Duodenal mucosa (tissue), 2 donors: Measurements from ENCODE around the gene HIVEP1.
A peak's percentile ranks its signal among the peaks of the same experiment; 100 is the strongest.

Source experiments
- H3K27ac ChIP-seq: one replicate; pipeline ENCODE4 v1.7.0; 2013; ENCODE audit warnings: low read depth, low read length
- H3K27me3 ChIP-seq, 2 donors: one replicate each; pipeline ENCODE4 v1.7.0; 2013; ENCODE audit warnings: low read length in 2 of 2, control low read depth in 1 of 2; ENCODE audit not compliant: insufficient read depth in 2 of 2, control insufficient read depth in 1 of 2
- H3K36me3 ChIP-seq, 2 donors: one replicate each; pipeline ENCODE4 v1.7.0; 2013; ENCODE audit warnings: low read length in 2 of 2, control low read depth in 1 of 2; ENCODE audit not compliant: insufficient read depth in 2 of 2, control insufficient read depth in 1 of 2
- H3K4me1 ChIP-seq, 2 donors: one replicate each; pipeline ENCODE4 v1.7.0; 2013; ENCODE audit warnings: low read length in 2 of 2, control low read depth in 1 of 2; ENCODE audit not compliant: insufficient read depth in 2 of 2, control insufficient read depth in 1 of 2
- H3K4me3 ChIP-seq, 2 donors: one replicate each; pipeline ENCODE4 v1.7.0; 2013; ENCODE audit warnings: low read length in 2 of 2, low read depth in 1 of 2
- H3K9ac ChIP-seq, 2 donors: one replicate each; pipeline ENCODE4 v1.7.0; 2013; ENCODE audit warnings: low read length in 2 of 2, low read depth in 1 of 2
- H3K9me3 ChIP-seq, 2 donors: one replicate each; pipeline ENCODE4 v1.7.0; 2013; ENCODE audit warnings: low read length in 2 of 2, control low read depth in 1 of 2; ENCODE audit not compliant: control insufficient read depth in 1 of 2

HIVEP1 gene

DNA sequence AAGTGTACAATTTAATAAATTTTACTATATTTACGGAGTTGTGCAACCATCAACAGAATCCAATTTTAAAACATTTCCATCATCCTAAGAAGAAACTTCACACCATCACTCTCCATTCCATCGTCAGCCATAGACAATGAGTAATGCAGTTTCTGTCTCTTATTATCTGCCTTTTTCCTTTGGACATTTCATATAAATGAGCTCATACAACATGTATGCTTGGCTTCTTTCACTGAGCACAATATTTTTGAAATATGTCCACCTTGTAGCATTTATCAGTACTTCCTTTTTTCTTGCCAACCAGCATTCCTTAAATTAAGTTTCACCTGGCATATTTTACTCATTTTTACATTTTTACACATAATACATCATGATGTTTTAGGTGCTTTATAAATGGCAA is 22.7 kb upstream of the HIVEP1 start:
- Histone ChIP-seq H3K4me1 (no peaks in the 10 kb centered on the region), H3K9me3 (no peaks in the 10 kb centered on the region), H3K27ac (no peak overlapping the region), H3K9ac (no peak overlapping the region), H3K4me3 (no peak overlapping the region), H3K27me3 (no peaks in the 10 kb centered on the region), H3K36me3 (no peaks in the 10 kb centered on the region)

DNA sequence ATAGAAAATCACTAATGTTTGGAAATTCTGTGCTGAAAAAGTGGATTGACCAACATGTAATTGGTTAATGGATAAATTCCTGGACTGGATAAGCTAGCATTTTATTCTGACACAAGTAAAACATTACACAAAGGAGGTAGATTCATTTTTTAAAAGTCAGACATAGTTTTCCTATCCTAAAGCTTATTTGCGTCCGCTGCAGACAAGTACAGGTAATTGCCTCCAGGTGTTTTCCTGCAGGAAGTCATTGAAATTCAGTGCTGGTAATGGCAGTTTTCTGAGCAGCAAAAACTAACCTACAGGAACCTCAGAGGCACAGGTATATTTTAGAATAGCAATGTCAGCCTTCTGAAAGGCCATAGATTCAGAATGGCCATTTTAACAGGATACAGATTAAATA is 20.0 kb upstream of the HIVEP1 start:
- Histone ChIP-seq H3K27me3 (no peaks in the 10 kb centered on the region), H3K4me3 (no peak overlapping the region), H3K9me3 (no peaks in the 10 kb centered on the region), H3K36me3 (no peaks in the 10 kb centered on the region), H3K9ac (no peak overlapping the region), H3K4me1 (no peaks in the 10 kb centered on the region), H3K27ac (no peak overlapping the region)

DNA sequence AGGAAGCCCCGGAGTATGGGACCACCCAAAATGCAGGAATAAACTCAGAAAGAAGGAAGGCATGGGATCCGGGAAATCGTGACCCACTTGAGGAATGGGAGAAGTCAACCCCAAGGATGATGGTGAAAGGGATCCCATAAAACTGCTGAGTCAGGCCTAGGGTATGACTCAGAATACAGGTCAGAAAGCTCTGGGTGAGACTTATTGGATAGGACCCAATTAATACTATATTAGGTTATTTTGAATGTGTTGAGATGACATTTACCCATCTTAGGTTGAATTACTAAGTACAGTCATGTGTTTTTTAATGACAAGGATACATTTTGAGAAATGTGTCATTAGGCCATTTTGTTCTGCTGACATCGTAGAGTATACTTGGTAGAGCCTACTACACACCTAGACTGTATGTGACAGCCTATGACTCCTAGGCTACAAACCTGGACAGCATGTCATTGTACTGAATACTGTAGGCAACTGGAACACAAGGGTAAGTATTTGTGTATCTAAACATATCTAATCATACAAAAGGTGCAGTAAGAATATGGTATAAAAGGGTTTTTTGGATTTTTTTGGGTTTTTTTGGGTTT is 17.1 kb upstream of the HIVEP1 start:
- Histone ChIP-seq H3K9ac (no peak overlapping the region), H3K36me3 (no peaks in the 10 kb centered on the region), H3K4me1 (no peaks in the 10 kb centered on the region), H3K27me3 (no peaks in the 10 kb centered on the region), H3K9me3 (no peaks in the 10 kb centered on the region), H3K4me3 (no peak overlapping the region), H3K27ac (no peak overlapping the region)

DNA sequence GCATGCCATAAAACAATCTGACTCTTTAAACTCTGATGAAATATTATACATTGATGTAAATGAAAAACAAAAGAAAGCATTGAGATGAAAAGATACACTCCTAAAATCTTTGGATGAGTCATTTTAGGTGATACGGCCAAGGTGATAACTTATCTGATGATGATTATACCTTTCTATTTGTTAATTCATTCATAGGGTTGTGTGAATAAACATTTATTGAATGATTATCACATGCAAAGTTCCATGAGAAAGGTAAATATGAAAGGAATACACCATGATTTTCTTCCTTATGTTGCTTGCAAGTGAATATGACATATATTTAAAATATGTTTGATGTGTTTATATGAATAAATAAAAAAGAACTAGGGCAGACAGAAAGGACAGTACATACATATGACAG is 15.4 kb upstream of the HIVEP1 start:
- Histone ChIP-seq H3K9me3 (no peaks in the 10 kb centered on the region), H3K9ac (no peak overlapping the region), H3K27ac (no peak overlapping the region), H3K36me3 (no peaks in the 10 kb centered on the region), H3K27me3 (no peaks in the 10 kb centered on the region), H3K4me3 (no peak overlapping the region), H3K4me1 (no peaks in the 10 kb centered on the region)

DNA sequence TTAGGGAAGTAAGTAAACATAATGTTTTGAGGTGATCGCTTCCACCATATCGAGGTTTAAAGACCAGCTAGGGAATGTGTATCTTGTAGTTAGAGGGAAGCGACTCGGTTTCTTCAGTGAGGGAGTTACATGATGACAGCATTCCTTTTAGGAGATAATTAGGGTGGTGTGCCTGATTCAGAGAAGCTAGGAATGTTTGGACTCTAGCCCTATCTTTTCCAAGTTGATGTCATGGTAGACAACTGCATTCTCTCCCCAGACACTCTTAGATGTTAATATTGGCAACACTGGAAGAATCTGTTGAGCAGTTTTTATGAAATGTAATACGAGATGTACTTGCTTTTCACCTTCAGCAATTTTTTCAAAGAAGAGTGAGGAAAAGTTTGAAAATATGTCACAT is 12.9 kb upstream of the HIVEP1 start:
- H3K27me3 ChIP-seq, result no peaks in the 10 kb centered on the region
- no peak overlapping the region for H3K27ac ChIP-seq
- no peaks in the 10 kb centered on the region for H3K4me1 ChIP-seq
- H3K4me3 ChIP-seq, result no peak overlapping the region
- H3K9ac ChIP-seq, result no peak overlapping the region
- H3K36me3 ChIP-seq, result no peaks in the 10 kb centered on the region
- H3K9me3 ChIP-seq, result no peaks in the 10 kb centered on the region

DNA sequence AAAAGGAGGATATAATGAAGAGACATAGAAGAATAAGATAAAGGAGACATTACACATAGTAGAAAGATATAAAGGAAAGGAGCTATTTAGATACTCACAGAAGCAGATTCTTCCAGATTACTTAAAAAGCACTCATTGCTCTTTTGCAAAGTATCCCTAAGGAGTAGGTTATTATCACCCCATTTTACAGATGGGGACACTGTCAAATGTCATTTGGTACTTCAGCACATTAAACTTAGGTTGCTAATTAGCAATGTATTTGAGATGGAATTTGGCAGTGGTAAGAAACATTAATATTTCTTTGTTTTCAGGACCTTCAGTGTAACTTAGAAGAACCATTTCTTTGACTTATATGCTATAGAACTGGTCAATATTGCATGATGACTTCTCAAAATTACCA is 11.9 kb upstream of the HIVEP1 start:
- H3K9me3 ChIP-seq, result no peaks in the 10 kb centered on the region
- no peak overlapping the region for H3K4me3 ChIP-seq
- no peak overlapping the region for H3K27ac ChIP-seq
- no peak overlapping the region for H3K9ac ChIP-seq
- no peaks in the 10 kb centered on the region for H3K36me3 ChIP-seq
- no peaks in the 10 kb centered on the region for H3K27me3 ChIP-seq
- H3K4me1 ChIP-seq, result no peaks in the 10 kb centered on the region

DNA sequence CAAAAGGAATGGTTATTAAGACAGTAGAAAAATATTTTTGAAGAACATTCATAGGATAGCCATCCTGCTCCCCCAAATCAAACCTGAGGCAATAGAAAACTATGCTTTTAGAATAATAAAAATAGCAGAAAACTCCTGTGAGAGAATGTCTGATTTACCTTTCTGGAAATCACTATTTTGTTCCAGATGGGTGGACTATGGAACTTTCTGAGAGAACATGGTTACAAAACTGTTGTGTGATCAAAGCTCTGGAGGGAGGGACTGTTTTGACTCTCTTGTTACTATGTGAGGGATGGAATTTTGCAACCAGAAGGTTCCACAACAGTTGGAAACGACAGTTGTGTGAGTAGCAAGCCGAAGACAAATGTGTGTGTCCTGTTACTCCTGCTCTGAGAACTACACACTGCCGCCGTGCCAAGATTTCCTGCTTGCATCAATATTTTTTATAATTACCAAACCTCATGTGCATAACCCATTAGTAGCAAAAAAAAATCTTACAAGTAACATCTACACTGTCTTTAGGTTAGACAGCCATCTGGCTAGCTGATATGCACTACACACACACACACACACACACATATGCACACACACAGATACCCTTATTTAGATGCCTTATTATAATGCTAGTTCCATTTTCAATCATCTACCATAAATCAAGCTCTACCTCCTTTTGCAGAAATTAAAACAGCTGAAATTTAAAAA is 11.0 kb upstream of the HIVEP1 start:
- Histone ChIP-seq H3K4me3 (no peak overlapping the region), H3K36me3 (no peaks in the 10 kb centered on the region), H3K9ac (no peak overlapping the region), H3K27me3 (no peaks in the 10 kb centered on the region), H3K4me1 (no peaks in the 10 kb centered on the region), H3K9me3 (no peaks in the 10 kb centered on the region), H3K27ac (no peak overlapping the region)

DNA sequence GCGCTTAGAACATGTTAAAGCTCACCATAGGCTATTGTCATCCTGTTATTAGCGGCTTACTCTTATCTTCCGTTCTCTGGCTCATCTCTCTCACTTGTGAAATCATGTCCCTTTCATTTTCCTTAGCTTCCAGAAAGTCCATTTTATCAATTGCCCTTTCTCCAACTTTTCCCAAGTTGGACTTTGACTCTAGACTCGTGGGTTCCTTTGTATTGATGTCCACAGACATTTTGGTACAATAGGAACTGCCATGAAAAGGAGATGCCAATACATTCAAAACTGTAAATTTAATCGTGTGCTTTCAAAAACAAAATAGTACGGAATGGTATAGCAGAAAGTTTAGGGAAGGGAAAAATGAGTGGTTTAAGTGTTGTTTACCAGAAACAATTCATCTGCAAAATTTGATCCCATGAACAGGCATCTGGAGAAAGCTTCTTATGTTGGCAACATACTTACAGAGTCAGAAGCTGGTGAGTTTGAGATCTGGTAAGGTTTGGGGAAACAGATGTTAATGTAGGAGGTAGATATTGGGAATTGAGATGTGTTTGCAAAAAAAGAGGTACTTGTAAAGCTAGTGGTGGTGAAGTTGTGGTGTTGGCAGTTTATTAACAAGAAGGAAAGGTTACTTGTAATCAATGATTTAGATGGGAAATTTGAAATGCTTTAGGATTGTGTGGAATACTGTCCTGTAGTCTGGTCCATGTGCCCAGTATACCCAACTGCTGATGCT is 10.2 kb upstream of the HIVEP1 start:
- H3K27me3 ChIP-seq, result no peaks in the 10 kb centered on the region
- no peaks in the 10 kb centered on the region for H3K36me3 ChIP-seq
- no peaks in the 10 kb centered on the region for H3K9me3 ChIP-seq
- H3K4me3 ChIP-seq, result no peak overlapping the region
- no peak overlapping the region for H3K9ac ChIP-seq
- no peak overlapping the region for H3K27ac ChIP-seq
- no peaks in the 10 kb centered on the region for H3K4me1 ChIP-seq

DNA sequence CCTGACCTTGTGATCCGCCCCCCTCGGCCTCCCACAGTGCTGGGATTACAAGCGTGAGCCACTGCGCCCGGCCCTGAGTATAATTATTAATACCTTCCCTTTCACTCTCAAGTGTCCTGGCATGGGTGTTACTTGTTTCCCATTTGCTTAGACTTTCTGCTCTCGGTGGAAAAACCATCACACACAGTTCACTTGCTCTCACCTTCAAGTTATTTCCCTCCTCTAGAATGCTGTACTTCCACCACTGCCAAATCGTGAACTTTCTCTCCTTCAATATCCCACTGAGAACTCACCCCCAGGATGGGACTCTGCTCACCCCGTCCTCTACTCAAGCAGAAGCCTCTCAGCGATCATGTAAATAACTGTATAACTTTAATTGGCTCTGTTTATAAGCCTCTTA is 4.6 kb upstream of the HIVEP1 start:
- no peak overlapping the region for H3K27ac ChIP-seq
- peak overlapping the region in 1 of 2 donors; percentile 83 for H3K4me3 ChIP-seq
- H3K36me3 ChIP-seq, result no peaks in the 10 kb centered on the region
- H3K4me1 ChIP-seq, result peaks cover 17 to 21% of the 10 kb centered on the region in 2 donors
- H3K27me3 ChIP-seq, result no peaks in the 10 kb centered on the region
- H3K9me3 ChIP-seq, result no peaks in the 10 kb centered on the region
- H3K9ac ChIP-seq, result peak overlapping the region in 1 of 2 donors; percentile 76

DNA sequence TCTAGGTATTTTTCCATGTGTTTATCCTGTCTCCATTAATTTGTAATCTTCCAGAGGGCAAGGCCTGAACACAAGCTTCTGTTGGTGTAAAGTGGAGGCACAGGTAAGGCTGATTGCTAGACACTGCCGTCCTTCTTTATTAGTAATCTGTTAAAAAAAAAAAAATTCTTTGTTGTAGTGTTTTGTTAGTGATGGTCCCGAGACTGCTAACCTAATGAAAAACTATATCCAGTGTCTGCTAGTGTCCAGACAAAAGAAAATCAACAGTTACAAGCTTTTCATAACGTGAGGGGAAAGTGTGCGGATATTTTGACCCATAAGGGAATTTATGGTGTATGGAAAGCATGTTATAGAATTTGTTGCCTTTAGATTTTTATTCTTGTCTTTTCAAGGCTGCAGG is 4.2 kb upstream of the HIVEP1 start:
- Histone ChIP-seq H3K4me3 (peak overlapping the region; percentile 83 to 87), H3K27ac (peak overlapping the region; percentile 92), H3K27me3 (no peaks in the 10 kb centered on the region), H3K4me1 (peaks cover 17 to 21% of the 10 kb centered on the region in 2 donors), H3K9ac (peak overlapping the region; percentile 73 to 76), H3K36me3 (no peaks in the 10 kb centered on the region), H3K9me3 (no peaks in the 10 kb centered on the region)
